ENCODE results near the gene DNM2.

DNA sequence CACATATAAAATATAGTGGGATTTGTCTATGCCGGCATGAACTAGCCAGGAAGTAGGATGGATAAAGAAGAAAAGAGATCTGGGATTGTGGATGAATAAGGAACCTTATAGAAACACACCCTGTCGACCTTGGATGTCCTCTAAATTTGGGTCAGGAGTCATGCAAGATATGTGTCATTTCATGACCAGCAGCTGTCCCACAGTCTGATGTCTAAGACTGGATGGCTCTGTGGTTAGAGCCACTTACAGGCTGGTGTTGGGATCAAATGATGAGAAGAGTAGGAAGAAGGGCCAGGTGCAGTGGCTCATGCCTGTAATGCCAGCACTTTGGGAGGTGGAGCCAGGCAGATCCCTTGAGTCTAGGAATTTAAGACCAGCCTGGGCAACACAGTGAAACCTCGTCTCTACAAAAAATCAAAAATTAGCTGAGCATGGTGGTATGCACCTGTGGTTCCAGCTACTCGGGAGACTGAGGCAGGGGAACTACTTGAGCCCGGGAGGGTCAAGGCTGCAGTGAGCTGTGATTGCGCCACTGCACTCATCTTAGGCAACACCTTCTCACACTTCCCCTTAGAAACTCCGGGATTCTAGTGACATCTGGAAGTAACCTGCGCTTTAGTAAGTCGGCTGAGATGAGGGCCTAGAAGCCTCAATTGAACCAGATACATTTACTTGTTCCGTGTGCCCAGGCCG is 87.3 kb downstream of the DNM2 start:
- TF ChIP-seq EP300 (IDR thresholded peaks at IDR 0.05) = no peak
- TF ChIP-seq, protein P1, sequence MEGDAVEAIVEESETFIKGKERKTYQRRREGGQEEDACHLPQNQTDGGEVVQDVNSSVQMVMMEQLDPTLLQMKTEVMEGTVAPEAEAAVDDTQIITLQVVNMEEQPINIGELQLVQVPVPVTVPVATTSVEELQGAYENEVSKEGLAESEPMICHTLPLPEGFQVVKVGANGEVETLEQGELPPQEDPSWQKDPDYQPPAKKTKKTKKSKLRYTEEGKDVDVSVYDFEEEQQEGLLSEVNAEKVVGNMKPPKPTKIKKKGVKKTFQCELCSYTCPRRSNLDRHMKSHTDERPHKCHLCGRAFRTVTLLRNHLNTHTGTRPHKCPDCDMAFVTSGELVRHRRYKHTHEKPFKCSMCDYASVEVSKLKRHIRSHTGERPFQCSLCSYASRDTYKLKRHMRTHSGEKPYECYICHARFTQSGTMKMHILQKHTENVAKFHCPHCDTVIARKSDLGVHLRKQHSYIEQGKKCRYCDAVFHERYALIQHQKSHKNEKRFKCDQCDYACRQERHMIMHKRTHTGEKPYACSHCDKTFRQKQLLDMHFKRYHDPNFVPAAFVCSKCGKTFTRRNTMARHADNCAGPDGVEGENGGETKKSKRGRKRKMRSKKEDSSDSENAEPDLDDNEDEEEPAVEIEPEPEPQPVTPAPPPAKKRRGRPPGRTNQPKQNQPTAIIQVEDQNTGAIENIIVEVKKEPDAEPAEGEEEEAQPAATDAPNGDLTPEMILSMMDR (IDR thresholded peaks at IDR 0.05) = no peak
- TF ChIP-seq POLR2A (IDR thresholded peaks at IDR 0.05) = no peak
- TF ChIP-seq POLR2AphosphoS5 (IDR thresholded peaks at IDR 0.05) = no peak

All from suprapubic skin (tissue), 4 donors.